ENCODE data around the gene TMEM147.

DNA sequence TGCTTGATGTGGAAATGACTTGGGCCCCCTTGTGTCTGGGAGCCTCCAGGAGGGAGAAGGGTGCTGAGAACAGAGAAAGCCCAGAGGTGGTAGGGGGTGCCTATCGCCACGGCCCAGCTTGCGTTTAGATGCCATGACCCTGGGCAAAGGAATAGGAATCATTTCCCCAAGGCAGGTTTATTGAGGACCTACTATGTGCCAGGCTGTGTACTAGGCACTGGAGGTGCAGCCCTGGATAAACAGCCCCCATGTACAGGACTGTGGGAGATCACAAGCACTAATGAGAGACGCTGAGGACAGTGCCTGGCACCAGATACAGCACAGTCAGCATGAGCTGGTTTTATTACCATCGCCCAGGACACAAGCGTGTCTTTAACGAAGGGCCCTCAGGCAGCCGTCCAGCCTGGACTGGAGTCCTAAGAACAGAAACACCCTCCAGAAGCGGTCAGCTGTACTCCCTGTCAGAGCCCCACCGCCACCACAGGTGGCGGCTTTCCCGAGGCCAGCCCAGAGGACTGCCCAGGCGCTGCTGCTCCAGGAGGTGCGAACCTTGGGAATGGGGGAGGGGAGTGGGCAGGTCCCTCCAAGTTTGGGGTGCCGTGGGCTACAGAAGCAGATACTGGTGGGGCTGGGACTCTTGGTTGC lies 4.6 kb downstream of the TMEM147 start:
- TF ChIP-seq, protein P1, sequence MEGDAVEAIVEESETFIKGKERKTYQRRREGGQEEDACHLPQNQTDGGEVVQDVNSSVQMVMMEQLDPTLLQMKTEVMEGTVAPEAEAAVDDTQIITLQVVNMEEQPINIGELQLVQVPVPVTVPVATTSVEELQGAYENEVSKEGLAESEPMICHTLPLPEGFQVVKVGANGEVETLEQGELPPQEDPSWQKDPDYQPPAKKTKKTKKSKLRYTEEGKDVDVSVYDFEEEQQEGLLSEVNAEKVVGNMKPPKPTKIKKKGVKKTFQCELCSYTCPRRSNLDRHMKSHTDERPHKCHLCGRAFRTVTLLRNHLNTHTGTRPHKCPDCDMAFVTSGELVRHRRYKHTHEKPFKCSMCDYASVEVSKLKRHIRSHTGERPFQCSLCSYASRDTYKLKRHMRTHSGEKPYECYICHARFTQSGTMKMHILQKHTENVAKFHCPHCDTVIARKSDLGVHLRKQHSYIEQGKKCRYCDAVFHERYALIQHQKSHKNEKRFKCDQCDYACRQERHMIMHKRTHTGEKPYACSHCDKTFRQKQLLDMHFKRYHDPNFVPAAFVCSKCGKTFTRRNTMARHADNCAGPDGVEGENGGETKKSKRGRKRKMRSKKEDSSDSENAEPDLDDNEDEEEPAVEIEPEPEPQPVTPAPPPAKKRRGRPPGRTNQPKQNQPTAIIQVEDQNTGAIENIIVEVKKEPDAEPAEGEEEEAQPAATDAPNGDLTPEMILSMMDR (IDR thresholded peaks at IDR 0.05; ENCODE audit: insufficient read depth, low read depth, low read length): no peak
- TF ChIP-seq EZH2 (IDR thresholded peaks at IDR 0.05; ENCODE audit: insufficient read depth, low read length): no peak
